GM12878 (cell line): ENCODE data around the gene DCST1. TPM values are rescaled to one million over a fixed set of nuclear protein-coding genes. Genes with fewer than 3 reads are reported as not detected.

ENCODE experiments used
- CHD4 ChIP-seq: fragments of 200-600 bp; sonication (generic); IDR thresholded peaks from 2 replicates; pipeline ENCODE4 v1.6.1; 2016; ENCODE audit warnings: mild to moderate bottlenecking
- HDAC6 ChIP-seq: fragments of 200-600 bp; sonication (generic); IDR thresholded peaks from one replicate; pipeline ENCODE4 v1.8.0; 2017; ENCODE audit warnings: antibody characterized with exemption; ENCODE audit not compliant: unreplicated experiment
- KAT2A ChIP-seq: conservative IDR thresholded peaks from 2 replicates; pipeline ENCODE4 v1.6.1; 2011; ENCODE audit warnings: low read depth, low read length; ENCODE audit not compliant: control insufficient read depth
- MYC ChIP-seq: IDR thresholded peaks from 2 replicates; pipeline ENCODE4 v1.6.1; 2011; ENCODE audit warnings: mild to moderate bottlenecking, low read length, moderate library complexity, inconsistent platforms; ENCODE audit not compliant: insufficient read depth, insufficient replicate concordance, insufficient read length, severe bottlenecking
- NFIC ChIP-seq: IDR thresholded peaks from 2 replicates; pipeline ENCODE4 v1.6.1; 2012; ENCODE audit warnings: low read depth, mild to moderate bottlenecking, inconsistent platforms, low read length, moderate library complexity
- NRF1 ChIP-seq: conservative IDR thresholded peaks from 2 replicates; pipeline ENCODE4 v1.6.1; 2011; ENCODE audit warnings: mild to moderate bottlenecking, low read depth, low read length, improper control_type of control experiment
- POLR2A ChIP-seq: IDR thresholded peaks from 2 replicates; pipeline ENCODE4 v1.6.1; 2011; ENCODE audit warnings: low read depth, mild to moderate bottlenecking, low read length
- SMC3 ChIP-seq: IDR thresholded peaks from 2 replicates; pipeline ENCODE4 v1.6.1; 2011; ENCODE audit warnings: low read length, improper control_type of control experiment, borderline replicate concordance
- SRF ChIP-seq, 2 experiments: IDR thresholded peaks; 2 replicates each; pipeline ENCODE4 v1.6.1; 2011; ENCODE audit warnings: low read depth in 2 of 2, low read length in 2 of 2, mild to moderate bottlenecking in 1 of 2, moderate library complexity in 1 of 2
- TCF12 ChIP-seq: IDR thresholded peaks from 2 replicates; pipeline ENCODE4 v1.6.1; 2011; ENCODE audit warnings: low read depth, mild to moderate bottlenecking, low read length
- YY1 ChIP-seq: IDR thresholded peaks from 2 replicates; pipeline ENCODE4 v1.6.1; 2011; ENCODE audit warnings: low read depth, mild to moderate bottlenecking, low read length
- ZBED1 ChIP-seq: IDR thresholded peaks from 2 replicates; pipeline ENCODE4 v1.6.1; 2016; ENCODE audit warnings: borderline replicate concordance
- ZZZ3 ChIP-seq: IDR thresholded peaks from 2 replicates; pipeline ENCODE4 v1.6.1; 2011; ENCODE audit warnings: low read depth; ENCODE audit not compliant: control insufficient read depth, insufficient read length
- polyA plus RNA-seq, 11 experiments: library from polyadenylated mRNA; depleted of rRNA in 4 of 11; unstranded in 6 of 11; stranded (reverse) in 5 of 11; fragments of >200 nt; fragmentation: Nextera tagmentation in 4 of 11; fragmentation: Illumina TruSeq in 1 of 11; extraction: Ambion mirVana in 4 of 11; extraction: Trizol in 1 of 11; gene quantifications; 1 replicate in 1 of 11; 2 replicates in 10 of 11; pipeline versions ENCODE4 v1.2.1 to v1.2.3, GENCODE V29; 2011 to 2016; ENCODE audit warnings: inconsistent platforms in 2 of 11, missing spikeins in 2 of 11, low read depth in 1 of 11
- total RNA-seq, 4 experiments: library from RNA; depleted of rRNA in 3 of 4; stranded (reverse); fragments of >200 nt in 3 of 4; fragmentation: Illumina TruSeq in 1 of 4; extraction: Trizol in 1 of 4; gene quantifications; 2 replicates each; pipeline versions ENCODE4 v1.2.1 to v1.2.3, GENCODE V29; 2013 to 2021
- TF ChIP-seq, protein P1 (sequence below), 3 experiments: IDR thresholded peaks in 2 of 3; conservative IDR thresholded peaks in 1 of 3; 2 replicates each; pipeline ENCODE4 v1.5.1; 2011; ENCODE audit warnings: low read depth in 3 of 3, low read length in 3 of 3, mild to moderate bottlenecking in 3 of 3, control low read depth in 2 of 3, moderate library complexity in 2 of 3, inconsistent platforms in 1 of 3, mixed read lengths in 1 of 3; ENCODE audit not compliant: control insufficient read depth in 2 of 3, insufficient read depth in 1 of 3; ENCODE audit errors: extremely low read depth in 1 of 3
- TF ChIP-seq, protein P2 (sequence below): fragments of 450-650 bp; conservative IDR thresholded peaks from 2 replicates; pipeline ENCODE4 v1.6.1; 2017; ENCODE audit warnings: mild to moderate bottlenecking, moderate library complexity
- TF ChIP-seq, protein P3 (sequence below): fragments of 450-650 bp; formaldehyde crosslinking; IDR thresholded peaks from 2 replicates; pipeline ENCODE4 v1.4.0; 2020; ENCODE audit warnings: mild to moderate bottlenecking, moderate library complexity

The DCST1 gene
- total and polyA plus RNA-seq, 10 of the 15 experiments (the other 5 are each of a cell fraction or from before 2014, with no cell fraction given): not detected

DNA sequence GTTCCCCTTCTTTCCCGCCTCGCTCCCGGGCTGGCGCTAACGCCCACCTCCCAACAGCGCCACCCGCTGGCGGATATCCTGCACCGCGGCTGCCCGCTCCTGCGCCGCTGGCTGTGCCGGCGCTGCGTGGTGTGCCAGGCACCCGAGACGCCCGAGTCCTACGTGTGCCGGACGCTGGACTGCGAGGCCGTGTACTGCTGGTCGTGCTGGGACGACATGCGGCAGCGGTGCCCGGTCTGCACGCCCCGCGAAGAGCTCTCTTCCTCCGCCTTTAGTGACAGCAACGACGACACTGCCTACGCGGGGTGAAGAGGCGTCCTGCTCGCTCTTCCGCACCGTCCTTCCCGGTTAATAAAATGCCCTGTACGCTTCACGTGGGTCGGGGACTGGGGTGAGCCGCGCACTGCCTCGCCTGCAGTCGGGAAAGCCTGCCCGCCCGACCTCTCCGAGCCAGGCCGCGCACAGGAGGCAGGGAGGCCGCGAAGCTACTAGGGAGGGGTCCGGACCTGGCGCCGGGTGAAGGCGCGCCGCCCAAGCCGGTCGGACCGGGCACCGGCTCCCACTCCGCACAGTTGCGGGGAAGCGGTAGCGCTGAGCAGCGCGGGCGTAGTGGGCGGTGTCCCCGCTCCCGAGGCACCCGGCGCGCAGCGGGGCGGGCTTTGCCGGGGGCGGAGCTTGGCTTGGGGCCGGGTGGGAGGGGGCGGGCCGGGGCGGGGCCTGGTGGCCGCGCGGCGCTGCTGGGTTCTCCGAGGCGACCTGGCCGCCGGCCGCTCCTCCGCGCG lies 17.1 kb downstream of the DCST1 start, which contains the start of gene ADAM15 (continued):
- TF ChIP-seq ZBED1: no peak
- TF ChIP-seq, protein P1, sequence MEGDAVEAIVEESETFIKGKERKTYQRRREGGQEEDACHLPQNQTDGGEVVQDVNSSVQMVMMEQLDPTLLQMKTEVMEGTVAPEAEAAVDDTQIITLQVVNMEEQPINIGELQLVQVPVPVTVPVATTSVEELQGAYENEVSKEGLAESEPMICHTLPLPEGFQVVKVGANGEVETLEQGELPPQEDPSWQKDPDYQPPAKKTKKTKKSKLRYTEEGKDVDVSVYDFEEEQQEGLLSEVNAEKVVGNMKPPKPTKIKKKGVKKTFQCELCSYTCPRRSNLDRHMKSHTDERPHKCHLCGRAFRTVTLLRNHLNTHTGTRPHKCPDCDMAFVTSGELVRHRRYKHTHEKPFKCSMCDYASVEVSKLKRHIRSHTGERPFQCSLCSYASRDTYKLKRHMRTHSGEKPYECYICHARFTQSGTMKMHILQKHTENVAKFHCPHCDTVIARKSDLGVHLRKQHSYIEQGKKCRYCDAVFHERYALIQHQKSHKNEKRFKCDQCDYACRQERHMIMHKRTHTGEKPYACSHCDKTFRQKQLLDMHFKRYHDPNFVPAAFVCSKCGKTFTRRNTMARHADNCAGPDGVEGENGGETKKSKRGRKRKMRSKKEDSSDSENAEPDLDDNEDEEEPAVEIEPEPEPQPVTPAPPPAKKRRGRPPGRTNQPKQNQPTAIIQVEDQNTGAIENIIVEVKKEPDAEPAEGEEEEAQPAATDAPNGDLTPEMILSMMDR (IDR thresholded peaks at IDR 0.05 in 2 of 3, conservative IDR thresholded peaks at IDR 0.05 in 1 of 3; ENCODE audit: control insufficient read depth in 2 of 3, extremely low read depth in 1 of 3, insufficient read depth in 1 of 3, low read depth in 3 of 3, low read length in 3 of 3): peak; percentile 91 to 92 (median 91)
- TF ChIP-seq SRF (IDR thresholded peaks at IDR 0.05; ENCODE audit: low read depth in 2 of 2, low read length in 2 of 2): no peak
- TF ChIP-seq MYC: no peak
- TF ChIP-seq CHD4: no peak
- peak; percentile 51; the same call in 1 of the 2 replicates for TF ChIP-seq POLR2A
- TF ChIP-seq NRF1: no peak
- TF ChIP-seq KAT2A: no peak
- TF ChIP-seq ZZZ3: no peak
- TF ChIP-seq YY1: 0 out of 2 replicates have a peak, but pooled peaks have one; percentile 36
- TF ChIP-seq, protein P2, sequence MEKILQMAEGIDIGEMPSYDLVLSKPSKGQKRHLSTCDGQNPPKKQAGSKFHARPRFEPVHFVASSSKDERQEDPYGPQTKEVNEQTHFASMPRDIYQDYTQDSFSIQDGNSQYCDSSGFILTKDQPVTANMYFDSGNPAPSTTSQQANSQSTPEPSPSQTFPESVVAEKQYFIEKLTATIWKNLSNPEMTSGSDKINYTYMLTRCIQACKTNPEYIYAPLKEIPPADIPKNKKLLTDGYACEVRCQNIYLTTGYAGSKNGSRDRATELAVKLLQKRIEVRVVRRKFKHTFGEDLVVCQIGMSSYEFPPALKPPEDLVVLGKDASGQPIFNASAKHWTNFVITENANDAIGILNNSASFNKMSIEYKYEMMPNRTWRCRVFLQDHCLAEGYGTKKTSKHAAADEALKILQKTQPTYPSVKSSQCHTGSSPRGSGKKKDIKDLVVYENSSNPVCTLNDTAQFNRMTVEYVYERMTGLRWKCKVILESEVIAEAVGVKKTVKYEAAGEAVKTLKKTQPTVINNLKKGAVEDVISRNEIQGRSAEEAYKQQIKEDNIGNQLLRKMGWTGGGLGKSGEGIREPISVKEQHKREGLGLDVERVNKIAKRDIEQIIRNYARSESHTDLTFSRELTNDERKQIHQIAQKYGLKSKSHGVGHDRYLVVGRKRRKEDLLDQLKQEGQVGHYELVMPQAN: no peak; the same call in 1 of the 2 replicates
- TF ChIP-seq NFIC: no peak
- no peak for TF ChIP-seq HDAC6
- TF ChIP-seq SMC3: peak; percentile 51; the same call in 1 of the 2 replicates
- TF ChIP-seq TCF12: 0 out of 2 replicates have a peak, but pooled peaks have one; percentile 6
- TF ChIP-seq, protein P3, sequence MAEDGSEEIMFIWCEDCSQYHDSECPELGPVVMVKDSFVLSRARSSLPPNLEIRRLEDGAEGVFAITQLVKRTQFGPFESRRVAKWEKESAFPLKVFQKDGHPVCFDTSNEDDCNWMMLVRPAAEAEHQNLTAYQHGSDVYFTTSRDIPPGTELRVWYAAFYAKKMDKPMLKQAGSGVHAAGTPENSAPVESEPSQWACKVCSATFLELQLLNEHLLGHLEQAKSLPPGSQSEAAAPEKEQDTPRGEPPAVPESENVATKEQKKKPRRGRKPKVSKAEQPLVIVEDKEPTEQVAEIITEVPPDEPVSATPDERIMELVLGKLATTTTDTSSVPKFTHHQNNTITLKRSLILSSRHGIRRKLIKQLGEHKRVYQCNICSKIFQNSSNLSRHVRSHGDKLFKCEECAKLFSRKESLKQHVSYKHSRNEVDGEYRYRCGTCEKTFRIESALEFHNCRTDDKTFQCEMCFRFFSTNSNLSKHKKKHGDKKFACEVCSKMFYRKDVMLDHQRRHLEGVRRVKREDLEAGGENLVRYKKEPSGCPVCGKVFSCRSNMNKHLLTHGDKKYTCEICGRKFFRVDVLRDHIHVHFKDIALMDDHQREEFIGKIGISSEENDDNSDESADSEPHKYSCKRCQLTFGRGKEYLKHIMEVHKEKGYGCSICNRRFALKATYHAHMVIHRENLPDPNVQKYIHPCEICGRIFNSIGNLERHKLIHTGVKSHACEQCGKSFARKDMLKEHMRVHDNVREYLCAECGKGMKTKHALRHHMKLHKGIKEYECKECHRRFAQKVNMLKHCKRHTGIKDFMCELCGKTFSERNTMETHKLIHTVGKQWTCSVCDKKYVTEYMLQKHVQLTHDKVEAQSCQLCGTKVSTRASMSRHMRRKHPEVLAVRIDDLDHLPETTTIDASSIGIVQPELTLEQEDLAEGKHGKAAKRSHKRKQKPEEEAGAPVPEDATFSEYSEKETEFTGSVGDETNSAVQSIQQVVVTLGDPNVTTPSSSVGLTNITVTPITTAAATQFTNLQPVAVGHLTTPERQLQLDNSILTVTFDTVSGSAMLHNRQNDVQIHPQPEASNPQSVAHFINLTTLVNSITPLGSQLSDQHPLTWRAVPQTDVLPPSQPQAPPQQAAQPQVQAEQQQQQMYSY: no peak
